ENCODE results near the gene KAT6B. TPM values are rescaled to one million over a fixed set of nuclear protein-coding genes. Genes with fewer than 3 reads are reported as not detected.

The KAT6B gene
- total RNA-seq, 1 donor from 2014 or later: 18.1 TPM

GRCh38 chr10:74991435-74991834, 165.0 kb downstream of the KAT6B start:
- H3K27ac Mint-ChIP-seq (ENCODE audit: unreplicated experiment): no peak overlapping the region
- no peaks in the 10 kb centered on the region for H3K9me3 Mint-ChIP-seq (ENCODE audit: unreplicated experiment)
- H3K4me3 Mint-ChIP-seq (ENCODE audit: unreplicated experiment): no peak overlapping the region
- no peaks in the 10 kb centered on the region for H3K4me1 Mint-ChIP-seq (ENCODE audit: unreplicated experiment)
- H3K27me3 Mint-ChIP-seq (ENCODE audit: unreplicated experiment): no peaks in the 10 kb centered on the region
- peak; percentile 64 for TF ChIP-seq CTCF (IDR thresholded peaks at IDR 0.05; ENCODE audit: unreplicated experiment)
- DNase-seq (ENCODE audit: low spot score): no peak
- H3K36me3 Mint-ChIP-seq (ENCODE audit: low read depth, unreplicated experiment): no peaks in the 10 kb centered on the region

- H3K4me1 Mint-ChIP-seq (ENCODE audit: unreplicated experiment): no peaks in the 10 kb centered on the region
- no peaks in the 10 kb centered on the region for H3K27me3 Mint-ChIP-seq (ENCODE audit: unreplicated experiment)
- no peak overlapping the region for H3K4me3 Mint-ChIP-seq (ENCODE audit: unreplicated experiment)
- H3K9me3 Mint-ChIP-seq (ENCODE audit: unreplicated experiment): no peaks in the 10 kb centered on the region
- no peak overlapping the region for H3K27ac Mint-ChIP-seq (ENCODE audit: unreplicated experiment)
- H3K36me3 Mint-ChIP-seq (ENCODE audit: low read depth, unreplicated experiment): no peaks in the 10 kb centered on the region
- TF ChIP-seq CTCF (IDR thresholded peaks at IDR 0.05; ENCODE audit: unreplicated experiment): no peak
- no peak for DNase-seq (ENCODE audit: low spot score)
Observed at GRCh38 chr10:74992068-74992467, 165.7 kb downstream of the KAT6B start.

GRCh38 chr10:74993649-74994048, 167.2 kb downstream of the KAT6B start:
- Mint-ChIP-seq H3K27ac (ENCODE audit: unreplicated experiment) (no peak overlapping the region), H3K9me3 (ENCODE audit: unreplicated experiment) (no peaks in the 10 kb centered on the region), H3K4me3 (ENCODE audit: unreplicated experiment) (no peak overlapping the region), H3K4me1 (ENCODE audit: unreplicated experiment) (no peaks in the 10 kb centered on the region), H3K36me3 (ENCODE audit: low read depth, unreplicated experiment) (no peaks in the 10 kb centered on the region), H3K27me3 (ENCODE audit: unreplicated experiment) (no peaks in the 10 kb centered on the region)
- no peak for TF ChIP-seq CTCF (IDR thresholded peaks at IDR 0.05; ENCODE audit: unreplicated experiment)
- no peak for DNase-seq (ENCODE audit: low spot score)

- Mint-ChIP-seq H3K27ac (ENCODE audit: unreplicated experiment) (no peak overlapping the region), H3K36me3 (ENCODE audit: low read depth, unreplicated experiment) (no peaks in the 10 kb centered on the region), H3K9me3 (ENCODE audit: unreplicated experiment) (no peaks in the 10 kb centered on the region), H3K27me3 (ENCODE audit: unreplicated experiment) (peaks cover 4% of the 10 kb centered on the region), H3K4me1 (ENCODE audit: unreplicated experiment) (no peaks in the 10 kb centered on the region), H3K4me3 (ENCODE audit: unreplicated experiment) (no peak overlapping the region)
- TF ChIP-seq CTCF (IDR thresholded peaks at IDR 0.05; ENCODE audit: unreplicated experiment): no peak
- no peak for DNase-seq (ENCODE audit: low spot score)
Observed at GRCh38 chr10:74994854-74995253, 168.5 kb downstream of the KAT6B start.

GRCh38 chr10:74995806-74996205, 169.4 kb downstream of the KAT6B start:
- no peak for TF ChIP-seq CTCF (IDR thresholded peaks at IDR 0.05; ENCODE audit: unreplicated experiment)
- no peaks in the 10 kb centered on the region for H3K4me1 Mint-ChIP-seq (ENCODE audit: unreplicated experiment)
- peaks cover 4% of the 10 kb centered on the region for H3K27me3 Mint-ChIP-seq (ENCODE audit: unreplicated experiment)
- no peak overlapping the region for H3K27ac Mint-ChIP-seq (ENCODE audit: unreplicated experiment)
- H3K4me3 Mint-ChIP-seq (ENCODE audit: unreplicated experiment): no peak overlapping the region
- no peak for DNase-seq (ENCODE audit: low spot score)
- no peaks in the 10 kb centered on the region for H3K9me3 Mint-ChIP-seq (ENCODE audit: unreplicated experiment)
- H3K36me3 Mint-ChIP-seq (ENCODE audit: low read depth, unreplicated experiment): no peaks in the 10 kb centered on the region

Data from endothelial cell (in vitro differentiated cells).